SKM-1 treated with dmso at 0.1 percent for 144 hours (cell line): ENCODE data around the gene GLDN.

ENCODE experiments used
- DNase-seq: peaks from one replicate; lab custom pipeline; 2025; ENCODE audit not compliant: unreplicated experiment; lab: John Stamatoyannopoulos, UW

GLDN gene

DNA sequence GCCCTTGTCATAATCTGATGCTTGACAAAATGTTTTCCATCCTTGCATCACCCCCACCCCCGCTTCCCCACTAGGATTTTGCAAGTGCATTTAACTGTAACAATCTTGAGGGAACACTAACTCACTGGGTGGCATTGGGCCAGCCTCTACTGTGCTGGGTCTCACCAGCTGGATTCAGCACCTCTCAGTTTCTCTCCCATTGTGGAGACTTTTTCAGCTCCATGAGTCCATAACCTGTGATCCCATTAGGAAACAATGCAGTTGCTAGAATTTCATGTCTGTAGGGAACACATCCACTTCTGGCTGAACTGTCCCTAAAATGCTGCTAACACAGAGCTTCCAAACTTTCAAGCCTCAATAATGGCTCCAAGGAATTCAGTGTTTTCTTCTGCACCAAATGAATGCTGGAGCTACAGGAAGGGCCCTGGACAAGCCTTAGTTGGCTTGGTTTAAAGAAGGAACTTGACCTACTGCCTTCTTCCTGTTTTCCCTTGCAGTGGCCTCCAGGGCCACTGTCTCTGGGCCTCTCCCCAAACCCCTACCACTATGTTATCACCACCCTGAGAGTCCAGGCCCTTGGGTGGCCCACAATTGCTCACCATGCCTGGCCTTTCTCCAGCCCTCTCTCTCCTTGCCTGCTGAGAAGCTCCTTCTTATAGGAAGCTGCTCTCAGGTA is 18.7 kb upstream of the GLDN start:
- DNase-seq: peak; percentile 64

- DNase-seq: no peak
These were observed 17.7 kb upstream of the GLDN start for GRCh38 chr15:51323749-51324148.

DNA sequence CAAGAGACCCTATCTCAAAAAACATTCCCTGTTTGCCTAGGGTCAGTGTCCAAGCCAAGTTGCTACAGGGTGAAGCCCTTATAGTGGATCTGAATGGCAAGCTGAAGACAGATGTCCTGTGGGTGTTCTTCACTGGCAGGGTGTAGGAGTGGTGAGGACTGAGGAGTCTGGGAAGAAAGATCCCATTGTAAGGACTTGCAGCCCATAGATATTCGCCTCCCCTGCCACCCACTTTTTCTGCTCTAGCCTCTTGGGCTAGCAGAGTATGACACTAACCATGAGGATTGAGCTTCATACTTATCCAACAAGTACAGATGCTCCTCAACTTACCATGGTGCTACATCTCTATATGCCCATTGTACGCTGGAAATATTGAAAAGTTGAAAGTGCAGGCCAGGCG is 16.3 kb upstream of the GLDN start:
- DNase-seq: no peak

GRCh38 chr15:51327081-51327480 is 14.4 kb upstream of the GLDN start:
- no peak for DNase-seq

GRCh38 chr15:51328926-51329325 is 12.5 kb upstream of the GLDN start:
- no peak for DNase-seq

- no peak for DNase-seq
These were observed 10.3 kb upstream of the GLDN start for GRCh38 chr15:51331141-51331540.

GRCh38 chr15:51332206-51333147 is 9.0 kb upstream of the GLDN start:
- DNase-seq: peak; percentile 73

DNA sequence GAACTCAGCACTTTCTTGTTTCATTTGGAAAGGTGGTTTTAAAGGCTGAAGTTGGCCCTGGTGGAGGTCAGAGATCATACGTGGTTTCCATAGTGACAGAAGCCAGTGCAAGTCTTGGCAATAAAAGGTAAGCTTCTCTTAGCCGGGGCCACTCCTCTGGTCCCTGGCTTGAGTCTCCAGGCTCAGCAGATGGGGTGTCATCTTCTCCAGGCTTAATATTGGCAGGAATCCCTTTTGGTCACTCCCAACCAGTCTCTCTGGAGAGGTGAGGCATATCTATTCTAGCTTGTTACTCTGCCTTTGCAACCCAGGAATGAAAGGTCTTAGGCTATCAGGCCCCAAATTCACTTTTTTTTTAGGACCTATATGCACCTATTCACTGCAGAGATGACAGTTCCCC is 7.9 kb upstream of the GLDN start:
- DNase-seq: no peak

DNA sequence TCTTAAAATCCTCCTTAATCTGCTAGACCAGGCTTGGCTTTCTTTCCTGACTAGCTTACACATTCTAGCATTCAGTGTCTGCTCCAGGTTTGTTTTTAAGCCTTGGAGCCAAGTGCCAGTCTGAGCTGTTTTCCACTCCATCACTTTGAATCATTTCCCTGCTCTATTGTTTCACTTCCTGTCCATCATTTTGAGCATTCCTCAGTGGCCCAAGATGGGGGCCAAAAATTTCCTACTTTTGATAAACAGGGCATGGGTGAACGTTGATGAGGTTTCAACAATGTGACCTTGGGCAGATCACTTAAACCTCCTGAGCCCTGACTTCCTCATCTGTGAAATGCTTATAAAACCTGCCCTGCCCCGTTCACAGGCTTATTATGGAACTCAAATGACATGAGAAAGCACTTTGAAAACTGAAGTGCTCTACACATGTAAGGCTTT is 7.4 kb upstream of the GLDN start:
- peak; percentile 51 for DNase-seq

- DNase-seq: no peak
These were observed 6.4 kb upstream of the GLDN start for GRCh38 chr15:51335087-51335486.

DNA sequence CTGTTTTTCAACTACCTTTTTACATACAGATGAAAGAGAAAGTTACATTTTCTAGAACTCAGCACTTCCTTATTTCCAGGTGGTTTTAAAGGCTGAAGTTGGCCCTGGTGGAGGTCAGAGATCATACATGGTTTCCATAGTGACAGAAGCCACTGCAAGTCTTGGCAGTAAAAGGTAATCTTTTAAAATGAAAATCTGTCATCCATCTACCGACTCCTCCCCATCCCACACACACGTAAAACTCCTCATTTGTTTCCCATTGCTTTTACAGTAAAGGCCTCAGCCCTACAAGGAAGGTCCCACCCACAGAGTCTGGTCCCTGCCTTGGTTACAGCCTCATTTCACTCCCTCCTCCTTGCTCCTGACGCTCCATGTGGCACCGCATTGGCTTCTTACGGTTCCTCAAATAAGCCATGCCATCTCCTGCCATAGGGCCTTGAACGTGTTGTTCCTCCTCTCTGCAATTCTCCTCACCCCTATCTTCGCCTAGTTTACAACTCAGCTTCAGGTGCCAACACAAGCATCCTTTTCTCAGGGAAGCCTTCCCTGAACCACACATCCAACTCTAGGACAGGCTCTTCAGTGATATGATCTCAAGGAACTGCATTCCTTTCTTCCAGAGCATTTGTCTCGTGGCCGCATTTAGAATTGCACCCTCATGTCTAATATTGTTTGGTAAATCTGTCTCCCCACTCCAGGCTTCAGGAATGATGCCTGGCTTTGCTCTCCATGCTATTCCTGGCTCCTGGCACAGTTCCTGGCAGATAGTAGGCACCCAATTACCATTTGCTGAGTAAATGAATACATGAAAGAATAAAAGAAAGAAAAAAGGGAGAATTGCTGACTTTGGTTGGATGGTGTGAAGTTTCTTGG is 5.7 kb upstream of the GLDN start:
- peak; percentile 67 for DNase-seq

DNA sequence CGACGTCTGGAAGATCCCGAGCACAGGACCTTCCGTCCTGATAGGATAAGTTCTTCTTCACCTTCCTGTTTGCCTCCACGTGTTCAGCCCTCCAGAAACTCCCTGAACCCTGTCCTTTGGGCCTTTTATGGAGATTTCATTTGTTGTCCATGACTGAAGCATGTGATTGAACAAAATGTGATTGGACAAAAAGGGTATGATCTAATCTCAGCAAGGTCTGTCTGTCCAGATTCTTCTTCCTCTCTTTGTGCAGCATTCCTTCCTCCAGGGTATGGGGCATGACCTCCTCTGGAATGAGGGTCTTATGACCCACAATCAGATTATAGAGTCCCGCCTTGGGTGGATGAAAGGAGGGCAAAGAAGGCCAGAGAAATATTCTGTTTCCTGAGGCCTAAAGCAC is 3.0 kb upstream of the GLDN start, which contains the start of gene CYP19A1:
Gene CYP19A1, minus strand, starts transcription at position 101 of the 400 bp plus-strand sequence. CDS start 95,684 bp downstream, outside the sequence.
- DNase-seq: no peak

DNA sequence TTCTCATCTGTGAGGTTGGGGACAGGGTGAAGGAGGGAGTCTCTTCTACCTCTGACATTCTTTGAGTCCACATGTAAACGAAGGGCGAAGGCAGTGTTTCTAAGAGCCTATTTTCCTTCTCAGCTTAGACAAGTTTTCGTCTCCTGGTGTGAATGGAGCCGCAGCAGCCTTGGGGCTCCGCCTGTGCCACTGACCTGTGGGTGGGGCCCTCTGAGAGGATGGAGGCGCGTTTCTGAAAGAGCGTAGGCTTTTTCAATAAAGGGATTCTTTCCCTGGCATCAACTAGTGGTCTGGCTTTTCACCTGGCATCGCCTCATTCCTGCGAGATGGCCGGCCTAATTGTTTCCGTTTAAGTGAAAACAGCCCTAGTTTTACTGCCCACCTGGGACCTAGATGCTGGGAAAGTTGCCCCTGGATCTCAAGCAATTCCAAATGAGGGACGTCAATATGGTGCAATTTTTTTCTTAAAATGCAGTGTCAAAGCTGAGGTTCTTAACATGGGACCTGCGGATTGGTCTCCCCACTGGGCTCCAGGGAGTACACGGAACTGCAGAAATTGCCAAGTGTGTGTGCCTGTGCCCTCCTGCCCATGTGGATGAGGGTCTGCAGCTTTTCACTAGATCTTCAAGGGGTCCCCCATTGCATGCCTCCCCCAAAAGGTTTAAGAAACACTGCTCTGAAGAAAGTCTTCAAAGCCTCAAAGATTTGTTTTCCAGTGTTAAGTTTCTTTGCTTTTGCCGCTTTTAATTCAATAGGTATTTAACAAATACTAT is 958 bp downstream of the GLDN start:
- DNase-seq: no peak

GRCh38 chr15:51343466-51343865 is 2.0 kb downstream of the GLDN start:
- DNase-seq: no peak

GRCh38 chr15:51346136-51346535 is 4.7 kb downstream of the GLDN start:
- DNase-seq: no peak

GRCh38 chr15:51348688-51349087 is 7.2 kb downstream of the GLDN start:
- no peak for DNase-seq

- no peak for DNase-seq
These were observed 7.8 kb downstream of the GLDN start for GRCh38 chr15:51349156-51349844.

GRCh38 chr15:51350723-51351122 is 9.3 kb downstream of the GLDN start:
- DNase-seq: no peak

GRCh38 chr15:51353976-51354375 is 12.5 kb downstream of the GLDN start:
- no peak for DNase-seq

DNA sequence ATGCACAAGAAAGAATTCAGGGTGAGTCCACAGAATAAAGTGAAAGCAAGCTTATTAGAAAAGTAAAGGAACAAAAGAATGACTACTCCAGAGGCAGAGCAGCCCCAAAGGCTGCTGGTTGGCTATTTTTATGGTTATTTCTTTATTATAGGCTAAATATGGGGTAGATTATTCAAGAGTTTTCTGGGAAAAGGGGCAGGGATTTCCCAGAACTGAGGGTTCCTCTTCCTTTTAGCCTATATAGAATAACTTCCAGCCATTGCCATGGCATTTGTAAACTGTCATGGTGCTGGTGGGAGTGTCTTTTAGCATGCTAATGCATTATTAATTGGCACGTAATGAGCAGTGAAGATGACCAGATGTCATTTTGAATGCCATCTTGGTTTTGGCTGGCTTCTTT is 13.6 kb downstream of the GLDN start:
- no peak for DNase-seq
